Measurements from ENCODE around the gene CDS2.

CDS2 gene

DNA sequence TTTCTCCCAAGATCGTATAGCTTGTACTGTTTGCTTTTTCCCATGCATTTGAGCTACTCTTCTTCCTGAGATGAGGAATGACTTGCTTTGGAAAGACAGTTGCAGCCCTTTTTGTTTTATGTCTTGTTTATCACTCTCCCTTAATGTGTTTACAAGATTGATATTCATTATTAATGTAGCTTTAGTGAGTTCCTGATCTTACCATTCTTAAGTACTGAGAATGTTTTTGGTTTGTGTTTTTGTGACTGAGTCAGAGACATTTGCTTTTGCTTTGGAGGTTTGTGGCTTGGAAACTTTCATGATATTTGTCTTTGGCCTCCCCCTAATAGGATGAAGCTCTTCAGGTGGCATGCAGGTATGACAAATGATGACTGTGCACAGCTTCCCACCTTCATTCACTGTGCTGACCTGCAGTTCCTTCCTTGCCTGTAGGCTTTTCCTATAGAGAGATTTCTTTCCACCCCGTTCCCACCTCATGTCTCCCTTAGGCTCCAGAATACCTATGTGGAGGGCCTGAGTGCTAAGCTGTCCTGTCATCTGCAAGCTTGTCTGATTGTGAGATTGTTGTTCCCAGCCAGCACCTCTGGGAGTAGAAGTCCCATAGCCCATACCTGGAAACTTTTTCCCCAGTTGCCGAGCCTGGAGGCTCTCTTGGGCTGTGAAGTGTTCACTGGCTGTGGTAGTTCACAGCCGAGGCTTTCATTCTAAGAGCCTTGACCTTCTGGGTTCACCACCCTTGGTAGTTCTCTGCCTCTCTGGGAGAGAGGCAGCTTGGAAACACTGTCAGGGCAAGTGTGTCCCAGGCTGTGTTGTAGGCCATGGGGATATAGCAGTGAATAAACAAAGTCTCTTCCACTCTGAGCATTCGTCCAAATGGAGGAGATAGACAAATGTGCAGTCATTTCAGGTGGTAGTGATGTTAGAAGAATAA is 27.1 kb downstream of the CDS2 start:
- no peak for DNase-seq

DNA sequence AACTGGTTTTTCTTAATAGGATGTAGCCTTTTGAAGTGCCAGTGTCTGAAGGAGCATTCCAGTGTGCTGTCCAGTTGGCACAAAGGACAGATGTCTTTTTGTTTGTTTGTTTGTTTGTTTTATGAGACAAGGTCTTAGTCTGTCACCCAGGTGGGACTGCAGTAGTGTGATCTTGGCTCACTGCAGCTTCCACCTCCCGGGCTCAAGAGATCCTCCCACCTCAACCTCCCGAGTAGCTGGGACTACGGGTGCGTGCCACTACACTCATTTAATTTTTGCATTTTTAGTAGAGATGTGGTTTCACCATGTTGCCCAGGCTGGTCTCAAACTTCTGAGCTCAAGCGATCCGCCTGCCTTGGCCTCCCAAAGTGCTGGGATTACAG is 27.7 kb downstream of the CDS2 start:
- DNase-seq: no peak

DNA sequence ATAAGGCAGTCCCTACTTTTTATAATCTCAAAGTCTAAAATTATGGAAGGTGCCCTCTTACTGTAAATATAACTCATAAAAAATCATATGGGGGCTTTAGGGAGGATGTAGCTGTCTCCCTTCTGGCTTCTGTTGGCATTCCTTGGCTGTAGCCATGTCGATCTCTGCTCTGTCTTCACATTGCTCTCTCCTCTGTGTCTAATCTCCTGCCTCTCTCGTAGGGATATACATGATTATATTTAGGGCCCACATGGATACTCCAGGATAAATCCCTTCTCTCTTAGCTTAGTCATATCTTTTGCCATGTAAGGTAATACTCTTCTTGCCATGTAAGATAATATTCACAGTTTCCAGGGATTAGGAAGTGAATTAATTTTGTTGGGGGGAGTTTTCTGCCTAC is 28.6 kb downstream of the CDS2 start:
- DNase-seq: no peak

DNA sequence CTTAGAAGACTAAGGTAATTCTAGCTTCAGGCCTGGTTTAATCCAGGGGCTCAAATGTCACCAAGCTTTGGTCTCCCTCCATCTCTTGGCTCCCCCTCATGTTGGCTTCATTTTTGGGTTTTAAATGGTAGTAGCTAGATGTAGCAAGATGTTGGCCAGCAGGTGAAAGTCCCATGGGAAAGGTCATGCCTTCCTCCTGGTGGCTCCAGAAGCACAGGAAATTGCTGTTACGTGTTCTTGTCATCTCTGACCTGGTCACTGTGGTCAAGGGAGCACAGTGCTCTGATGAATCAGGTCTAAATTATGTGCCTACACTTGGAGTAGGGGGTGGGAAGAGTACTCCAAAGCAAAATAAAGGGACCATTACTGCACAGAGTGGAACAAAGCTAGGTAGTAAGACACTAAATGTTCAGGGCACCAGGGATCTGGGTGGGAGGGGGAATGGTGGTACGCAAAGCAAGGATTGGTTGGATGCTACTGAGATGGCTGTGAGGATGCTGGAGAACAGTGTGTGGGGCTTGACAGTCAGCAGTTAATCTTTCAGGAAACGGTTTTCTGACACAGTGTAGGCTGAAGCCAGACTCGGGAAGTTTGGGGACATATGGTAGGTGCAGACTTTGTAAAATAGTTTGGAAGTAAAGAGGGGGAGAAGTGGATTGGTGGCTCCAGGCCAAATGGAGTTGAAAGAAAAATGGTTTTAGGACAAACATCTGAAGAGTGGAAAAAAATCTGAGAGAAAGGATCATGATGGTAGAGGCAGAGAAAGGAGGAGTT is 30.1 kb downstream of the CDS2 start:
- no peak for DNase-seq

DNA sequence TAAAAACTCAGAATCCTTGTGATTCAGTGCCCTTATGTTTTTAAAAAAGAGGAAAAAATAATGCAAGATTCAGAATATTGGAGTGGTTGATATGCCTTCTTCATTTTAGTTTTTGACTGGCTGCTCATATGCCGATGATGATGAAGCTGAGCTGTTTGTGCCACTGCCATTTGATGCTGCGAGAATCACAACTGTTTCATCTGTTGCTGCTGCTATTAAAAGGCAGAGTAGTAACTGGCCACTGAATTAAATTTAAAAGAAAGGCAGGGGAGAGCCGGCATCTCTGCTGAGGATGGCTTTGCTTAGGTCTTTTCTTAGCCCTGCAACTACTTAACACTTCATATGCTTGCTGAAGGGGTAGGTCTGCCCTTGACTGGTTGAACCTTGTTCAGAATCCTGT is 33.1 kb downstream of the CDS2 start:
- DNase-seq: no peak

DNA sequence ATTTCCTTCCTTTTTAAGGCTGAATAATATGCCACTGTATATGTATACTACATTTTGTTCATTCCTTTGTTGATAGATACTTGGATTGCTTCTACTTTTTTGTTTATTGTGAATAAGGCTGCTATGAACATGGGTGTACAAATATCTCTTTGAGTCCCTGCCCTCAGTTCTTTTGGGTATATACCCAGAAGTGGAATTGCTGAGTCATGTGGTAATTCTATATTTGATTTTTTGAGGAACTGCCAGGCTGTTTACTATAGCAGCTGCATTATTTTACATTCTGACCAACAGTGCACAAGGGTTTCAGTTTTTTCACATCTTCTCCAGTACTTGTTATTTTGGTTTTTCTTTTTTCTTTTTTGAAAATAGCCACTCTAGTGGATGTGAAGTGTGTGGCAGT is 34.1 kb downstream of the CDS2 start:
- DNase-seq: peak in 2 of 4 experiments; percentile 61 to 65

DNA sequence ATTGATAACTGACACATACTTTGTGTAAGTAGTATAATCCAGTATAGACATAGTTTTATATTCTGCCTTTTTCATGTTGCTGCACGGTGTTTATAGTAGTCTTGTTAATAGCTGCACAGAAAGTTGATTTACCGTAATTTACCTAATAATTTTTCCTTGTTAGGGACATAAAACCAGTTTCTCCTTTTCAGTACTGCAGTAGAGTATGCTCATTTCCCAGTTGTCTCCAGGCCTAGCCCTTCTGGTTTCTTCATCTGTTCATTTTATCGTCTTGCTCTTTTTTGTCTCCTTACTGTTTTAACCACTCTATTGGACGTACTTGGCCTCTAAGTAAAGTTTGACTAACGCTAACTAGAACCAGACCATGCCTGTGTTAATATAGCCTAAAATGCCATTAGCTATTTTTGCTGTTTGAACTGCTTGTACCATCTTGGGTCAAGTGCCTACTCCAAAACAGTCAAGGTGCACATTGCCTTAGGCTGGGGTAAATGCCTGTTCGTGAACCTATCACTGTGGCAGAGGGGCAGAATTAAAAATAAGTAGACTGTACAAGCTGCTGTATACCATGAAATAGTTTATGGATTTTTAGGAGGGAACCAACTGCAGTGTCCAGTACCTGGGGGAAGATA is 34.8 kb downstream of the CDS2 start:
- DNase-seq: no peak

DNA sequence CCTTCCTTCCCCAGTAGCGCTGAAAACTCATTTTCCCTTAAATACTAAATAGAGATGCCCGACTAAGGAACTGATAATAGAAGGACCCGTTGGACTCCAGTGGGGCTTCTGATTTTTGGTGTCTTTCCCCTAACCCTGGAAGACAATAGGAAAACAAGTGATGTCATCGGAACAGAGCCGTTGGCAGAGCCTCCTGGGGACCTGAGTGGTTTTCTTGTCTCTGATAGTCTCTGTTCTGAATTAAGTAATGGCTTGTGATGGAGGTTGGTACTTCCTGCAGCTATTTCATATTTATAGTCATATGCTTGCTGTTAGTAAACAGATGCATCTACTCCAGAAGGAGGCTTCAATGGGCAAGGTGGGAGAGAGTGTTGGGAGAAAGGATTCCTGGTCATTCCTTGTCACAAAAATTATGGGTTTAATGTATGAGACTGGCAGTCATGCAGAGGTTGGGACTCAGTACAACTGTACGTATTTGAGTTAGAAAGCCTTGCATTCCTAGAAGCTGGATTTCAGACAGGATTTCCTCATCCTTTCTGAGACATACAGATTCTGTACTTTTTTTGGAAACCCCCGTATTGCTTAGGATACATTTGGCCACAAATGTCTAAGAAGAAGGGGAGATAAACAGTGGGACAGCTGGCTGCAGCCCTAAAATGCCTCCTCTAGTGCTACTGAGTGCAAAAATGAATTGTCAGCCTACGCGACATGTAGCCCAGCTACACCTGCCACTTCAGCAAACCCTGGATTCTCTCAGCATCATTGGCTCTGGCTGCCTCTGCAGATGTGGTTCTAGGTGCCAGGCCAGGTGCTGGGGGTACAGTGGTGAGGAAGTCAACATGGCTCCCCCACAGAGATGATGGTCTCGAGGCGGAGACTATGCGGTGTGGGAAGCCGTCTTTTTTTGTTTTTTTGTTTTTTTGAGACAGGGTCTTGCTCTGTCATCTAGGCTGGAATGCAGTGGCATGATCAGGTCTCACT is 38.1 kb downstream of the CDS2 start:
- DNase-seq: no peak

DNA sequence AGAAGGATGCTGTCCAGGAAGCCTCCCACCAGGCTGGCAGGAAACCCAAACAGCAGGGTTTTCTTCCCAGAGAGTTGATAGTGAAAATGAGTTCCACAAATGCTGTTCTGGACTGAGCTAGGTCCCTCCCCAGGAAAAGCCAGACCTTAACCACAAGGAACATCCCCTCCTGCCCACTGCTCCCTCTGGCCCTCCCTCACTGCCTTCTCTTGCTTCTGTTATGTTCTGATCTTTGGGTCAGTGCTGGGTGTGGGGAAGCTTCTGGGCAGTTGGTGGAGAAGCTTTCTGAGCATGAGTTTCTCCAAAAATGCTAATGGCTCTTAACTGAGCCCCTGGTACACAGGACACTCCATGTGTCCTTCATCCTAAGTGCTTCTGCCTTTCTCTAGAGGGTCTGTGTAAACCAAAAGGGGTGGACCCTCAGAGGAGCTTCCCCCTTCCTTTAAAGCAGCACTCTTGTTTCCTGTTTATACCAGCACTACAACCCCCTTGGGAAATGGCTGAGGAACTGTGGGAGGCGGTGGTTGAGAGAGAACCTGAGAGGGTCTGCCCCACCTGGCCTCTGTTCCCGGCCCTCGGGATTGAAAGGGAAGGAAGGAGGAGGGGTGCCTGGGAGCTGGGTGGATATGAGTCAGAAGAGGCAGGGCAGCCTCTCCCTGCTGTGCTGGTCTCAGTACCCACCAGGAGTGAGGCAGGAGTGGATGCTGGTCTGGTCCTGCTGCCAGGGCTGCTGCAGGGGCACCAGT is 42.0 kb downstream of the CDS2 start:
- peak; percentile 43 to 67 (median 60) for DNase-seq

DNA sequence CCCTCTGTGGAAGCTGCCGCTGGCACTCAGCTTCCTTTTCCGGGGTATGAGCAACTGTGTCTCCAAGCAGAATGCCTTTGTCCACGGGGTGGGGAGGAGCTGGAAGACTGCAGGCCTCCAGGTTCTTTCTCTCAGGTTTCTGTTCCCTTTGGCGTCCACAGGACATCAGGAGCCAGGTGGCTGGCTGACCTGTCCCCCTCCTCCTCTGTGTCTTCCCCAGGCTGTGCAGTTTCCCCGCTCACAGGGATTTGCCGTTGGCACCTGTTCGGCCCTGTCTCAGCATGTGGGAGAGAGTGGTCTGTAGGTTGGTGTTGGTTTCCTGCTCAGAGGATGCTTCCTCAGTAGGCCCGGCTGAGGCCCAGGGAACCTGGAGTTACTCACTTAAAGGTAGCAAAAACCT is 43.5 kb downstream of the CDS2 start:
- DNase-seq: no peak

DNA sequence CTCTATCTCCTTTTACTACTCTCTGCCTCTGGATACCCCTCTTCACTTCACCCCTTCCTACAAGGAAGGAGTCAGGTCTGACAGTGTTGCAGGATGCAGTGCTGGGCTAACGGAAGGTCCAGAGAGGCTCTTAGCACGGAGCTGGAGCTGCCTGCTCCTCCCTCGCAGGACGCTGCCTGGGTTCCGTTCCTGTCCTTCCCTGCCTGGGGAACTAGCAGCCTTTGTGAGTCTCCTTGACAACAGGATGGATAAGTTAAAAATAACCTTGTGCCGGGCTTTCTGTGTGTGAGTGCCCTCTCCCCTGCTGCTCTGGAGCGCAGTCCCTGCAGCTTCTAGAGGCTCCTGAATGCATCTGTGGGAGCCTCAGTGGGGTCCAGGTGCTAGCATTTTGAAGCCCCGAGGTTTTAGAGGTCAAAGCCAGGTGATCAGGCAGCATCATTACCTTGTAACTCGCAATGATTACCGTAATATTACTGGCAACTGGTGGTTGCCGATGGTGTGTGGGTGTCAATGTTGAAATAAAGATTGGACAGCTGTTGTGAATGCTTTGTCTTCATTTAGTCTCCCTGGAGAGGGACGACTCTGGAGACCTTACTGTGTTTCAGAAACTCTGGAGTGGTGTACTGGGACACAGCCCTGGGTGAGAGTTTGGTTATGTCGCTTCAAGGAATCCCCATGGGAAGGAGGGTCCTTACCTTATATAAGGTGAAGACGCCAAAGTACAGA is 44.4 kb downstream of the CDS2 start:
- DNase-seq: no peak

DNA sequence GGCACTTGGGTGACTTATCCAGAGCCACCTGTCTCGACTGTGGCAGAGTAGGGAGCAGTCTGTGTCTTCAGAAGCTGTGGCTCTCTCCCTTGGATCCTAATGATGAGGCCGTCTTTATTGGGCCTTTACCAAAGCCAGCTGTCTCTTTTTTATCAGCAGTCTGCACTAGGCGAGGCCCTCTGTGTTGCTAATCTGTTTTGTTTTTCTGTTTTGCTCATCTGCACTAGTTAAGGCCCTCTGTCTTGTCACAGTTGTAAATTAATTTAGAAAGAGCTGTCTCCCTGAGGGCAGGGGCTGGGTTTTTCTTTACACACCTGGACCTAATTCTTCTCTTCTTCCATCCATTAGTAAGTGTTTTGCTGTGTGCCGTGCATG is 45.0 kb downstream of the CDS2 start:
- DNase-seq: no peak

DNA sequence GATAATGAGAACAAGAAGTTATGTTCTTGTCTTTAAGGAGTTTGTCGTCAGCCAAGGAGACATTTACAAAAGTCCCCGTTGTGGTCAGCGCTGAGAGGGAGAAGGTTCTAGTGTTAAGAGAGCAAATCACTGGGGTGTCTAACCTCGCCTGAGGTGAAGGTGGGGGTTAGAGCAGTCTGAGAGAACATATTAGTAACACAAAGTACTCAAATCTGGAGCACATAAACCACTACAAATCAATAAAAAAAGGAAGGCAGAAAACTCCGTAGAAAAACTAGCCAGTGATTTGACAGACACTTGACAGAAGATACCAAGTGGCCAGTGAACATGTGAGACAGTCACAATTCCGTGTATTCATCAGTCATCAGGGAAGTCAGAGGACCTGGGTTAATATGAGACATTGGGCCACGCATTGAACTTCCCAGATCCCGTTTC is 45.4 kb downstream of the CDS2 start:
- DNase-seq: no peak

DNA sequence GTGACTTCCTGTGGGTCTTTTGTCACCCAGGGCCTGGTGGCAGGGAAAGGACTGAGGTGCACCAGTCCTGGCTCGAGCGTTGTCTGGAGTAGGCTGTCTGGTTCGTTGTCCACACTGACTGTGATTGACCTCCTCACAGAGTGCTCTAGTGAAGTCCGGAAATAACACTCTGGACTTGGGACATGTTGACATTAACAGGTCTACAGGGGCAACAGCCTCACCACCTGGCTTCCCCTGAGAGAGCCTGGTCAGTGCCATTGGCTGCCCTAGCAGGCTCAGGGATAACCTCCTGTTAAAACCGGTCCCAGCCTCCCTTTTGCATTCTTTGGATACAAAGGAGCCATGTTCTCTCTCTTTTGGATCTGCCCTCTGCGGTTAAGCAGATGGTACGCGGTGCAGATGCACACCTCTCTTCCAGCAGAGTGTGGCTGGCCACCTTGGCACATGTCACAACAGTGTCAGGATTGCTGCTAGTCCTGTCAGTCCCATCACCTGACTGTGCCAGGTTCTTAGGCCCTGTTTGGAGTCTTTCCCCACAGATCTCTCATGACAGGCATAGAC is 46.2 kb downstream of the CDS2 start:
- DNase-seq: no peak

DNA sequence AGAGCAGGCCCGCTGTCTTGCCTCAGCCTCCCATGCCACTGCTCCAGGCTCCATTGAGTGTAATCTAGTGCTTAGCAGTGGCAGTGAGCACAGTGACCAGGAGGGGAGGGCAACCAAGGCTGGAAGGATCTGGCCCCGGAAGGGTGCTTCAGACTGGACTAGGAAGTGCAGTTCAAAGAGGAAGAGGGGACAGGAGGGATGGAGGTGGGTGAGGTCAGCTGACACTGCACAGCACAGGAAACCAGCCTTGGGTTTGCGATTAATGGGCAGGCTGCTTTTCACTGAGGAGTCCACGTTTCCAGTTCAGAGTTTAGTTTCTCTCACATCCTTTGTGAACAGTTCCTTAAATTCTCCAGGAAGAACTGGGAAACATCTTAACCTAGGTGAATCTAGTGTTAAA is 46.9 kb downstream of the CDS2 start:
- peak; percentile 57 to 76 (median 68) for DNase-seq

DNA sequence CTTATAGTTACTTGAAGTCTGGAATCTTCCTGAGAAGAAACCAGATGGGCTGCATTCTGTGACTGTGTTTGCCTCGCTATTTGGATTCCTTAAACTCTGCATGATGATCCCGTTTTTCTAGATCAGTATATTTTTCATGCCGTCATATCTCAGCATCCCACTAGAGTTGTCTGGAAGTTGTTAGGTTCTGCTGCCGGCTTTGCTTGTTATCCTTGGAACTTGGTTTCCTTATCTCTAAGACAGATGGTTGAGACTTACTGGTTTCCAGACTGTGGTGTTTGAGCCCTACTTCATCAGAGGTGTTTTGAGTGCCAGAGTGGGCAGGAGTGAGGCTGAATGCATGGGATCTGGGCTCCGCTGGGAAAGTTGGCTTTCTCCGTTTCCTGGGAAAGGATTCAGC is 50.3 kb downstream of the CDS2 start:
- no peak for DNase-seq

DNA sequence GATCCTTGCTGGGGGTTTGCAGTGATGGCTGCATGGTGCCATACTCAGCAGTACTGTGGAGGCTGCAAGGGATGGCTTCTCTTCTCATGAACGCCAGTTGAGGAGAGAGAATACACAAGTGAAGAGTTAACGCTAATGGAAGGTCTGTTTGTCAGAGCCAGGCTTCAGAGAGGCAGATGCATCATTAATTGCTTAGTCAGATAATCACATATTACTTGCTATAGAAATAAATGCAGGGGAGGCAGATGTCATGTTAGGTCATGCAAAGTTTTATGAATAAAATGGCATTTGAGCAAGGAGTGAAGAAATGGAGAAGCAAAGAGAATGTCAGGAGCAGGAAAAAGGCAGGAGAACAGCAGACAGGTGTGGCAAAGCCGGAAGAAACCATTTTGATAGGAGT is 51.2 kb downstream of the CDS2 start:
- no peak for DNase-seq

DNA sequence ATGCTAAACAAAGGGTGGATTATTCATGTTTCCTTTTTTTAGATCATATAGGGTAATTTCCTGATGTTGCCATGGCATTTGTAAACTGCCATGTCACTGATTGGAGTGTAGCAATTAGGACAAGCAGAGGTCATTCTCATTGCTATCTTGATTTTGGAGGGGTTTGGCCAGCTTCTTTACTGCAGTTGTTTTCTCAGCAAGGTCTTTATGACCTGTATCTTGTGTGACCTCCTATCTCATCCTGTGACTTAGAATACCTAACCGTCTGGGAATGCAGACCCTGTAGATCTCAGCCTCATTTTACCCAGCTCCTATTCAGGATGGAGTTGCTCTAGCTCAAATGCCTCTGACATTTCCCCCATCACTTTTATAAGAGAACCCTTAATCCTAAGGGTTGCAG is 53.6 kb downstream of the CDS2 start:
- no peak for DNase-seq

DNA sequence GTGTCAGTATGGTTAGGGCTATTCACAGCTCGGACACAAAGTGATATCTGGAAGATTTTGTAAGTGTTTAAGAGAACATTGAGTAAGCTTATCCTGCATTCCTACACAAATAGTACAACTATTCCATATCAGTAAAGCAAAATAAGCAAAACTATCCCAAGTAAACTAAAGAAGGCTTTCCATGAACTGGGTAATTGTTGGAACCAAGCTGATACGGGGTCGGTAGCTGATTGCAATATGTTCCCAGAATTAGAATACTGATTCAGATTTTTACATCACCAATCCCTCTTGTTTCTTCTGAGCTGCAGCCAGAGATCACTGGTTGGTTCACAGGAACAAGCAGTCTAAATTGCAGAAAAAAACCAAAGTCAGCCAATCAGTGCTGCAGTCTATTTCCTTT is 54.1 kb downstream of the CDS2 start:
- DNase-seq: no peak

DNA sequence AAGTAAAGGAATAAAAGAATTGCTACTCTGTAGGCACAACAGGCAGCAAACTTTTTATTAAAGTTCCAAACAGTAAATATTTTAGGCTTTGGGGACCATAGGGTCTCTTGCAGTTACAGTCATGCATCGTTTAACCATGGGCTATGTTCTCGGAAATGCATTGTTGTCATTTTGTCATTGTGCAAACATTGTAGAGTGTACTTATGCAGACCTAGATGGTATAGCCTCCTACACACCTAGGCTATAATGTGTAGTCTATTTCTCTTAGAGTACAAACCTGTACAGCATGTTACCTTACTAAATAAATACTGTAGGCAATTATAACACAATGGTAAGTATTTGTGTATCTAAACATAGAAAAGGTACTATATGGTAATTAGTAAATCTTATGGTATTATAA is 54.7 kb downstream of the CDS2 start:
- no peak for DNase-seq

Data from suppressor macrophage (primary cell).